Liver (tissue), 9 donors: ENCODE data around the gene GBA2. TPM values are rescaled to one million over a fixed set of nuclear protein-coding genes. Genes with fewer than 3 reads are reported as not detected.
A peak's percentile ranks its signal among the peaks of the same experiment; 100 is the strongest.

Source experiments
- DNase-seq: peaks from one replicate; pipeline ENCODE4 v3.0.0-alpha.2; 2017; ENCODE audit warnings: low spot score
- H3K27ac ChIP-seq, 2 donors: one replicate each; pipeline ENCODE4 v1.7.0; 2013; ENCODE audit warnings: inconsistent platforms in 2 of 2, low read length in 2 of 2, control low read depth in 1 of 2, low read depth in 1 of 2, mild to moderate bottlenecking in 1 of 2
- H3K27me3 ChIP-seq, 4 donors: one replicate each; pipeline versions ENCODE4 v1.6.1 to v1.7.0; 2013; ENCODE audit warnings: low read length in 3 of 4, inconsistent platforms in 1 of 4, mild to moderate bottlenecking in 1 of 4, moderate library complexity in 1 of 4; ENCODE audit not compliant: control insufficient read depth in 4 of 4, insufficient read depth in 4 of 4
- H3K36me3 ChIP-seq, 4 donors: one replicate each; pipeline versions ENCODE4 v1.6.1 to v1.7.0; 2013; ENCODE audit warnings: low read length in 3 of 4, mild to moderate bottlenecking in 3 of 4, low read depth in 1 of 4, moderate library complexity in 1 of 4; ENCODE audit not compliant: control insufficient read depth in 4 of 4, insufficient read depth in 3 of 4
- H3K4me1 ChIP-seq, 4 donors: one replicate each; pipeline versions ENCODE4 v1.6.1 to v1.7.0; 2013; ENCODE audit warnings: low read length in 3 of 4, mild to moderate bottlenecking in 3 of 4, moderate library complexity in 1 of 4; ENCODE audit not compliant: control insufficient read depth in 4 of 4, insufficient read depth in 4 of 4
- H3K4me3 ChIP-seq, 3 donors: one replicate each; pipeline versions ENCODE4 v1.6.1 to v1.7.0; 2013; ENCODE audit warnings: low read length in 3 of 3, control low read depth in 1 of 3, low read depth in 1 of 3, mild to moderate bottlenecking in 1 of 3
- H3K9ac ChIP-seq, 2 donors: one replicate each; pipeline ENCODE4 v1.7.0; 2013; ENCODE audit warnings: low read length in 2 of 2, mild to moderate bottlenecking in 2 of 2, moderate library complexity in 2 of 2, control low read depth in 1 of 2, low read depth in 1 of 2
- H3K9me3 ChIP-seq, 4 donors: one replicate each; pipeline versions ENCODE4 v1.6.1 to v1.7.0; 2013; ENCODE audit warnings: low read length in 3 of 4; ENCODE audit not compliant: control insufficient read depth in 4 of 4
- ATF3 ChIP-seq: IDR thresholded peaks from 2 replicates; pipeline ENCODE4 v1.6.1; 2016; ENCODE audit warnings: antibody characterized with exemption
- CTCF ChIP-seq: fragments of 150-350 bp; IDR thresholded peaks from 2 replicates; pipeline ENCODE4 v1.5.1; 2017; ENCODE audit warnings: improper control_type of control experiment, low read depth, low read length; ENCODE audit not compliant: missing input control
- FOXA1 ChIP-seq: IDR thresholded peaks from 2 replicates; pipeline ENCODE4 v1.6.1; 2016; ENCODE audit warnings: antibody characterized with exemption
- FOXA2 ChIP-seq: IDR thresholded peaks from 2 replicates; pipeline ENCODE4 v1.6.1; 2016; ENCODE audit warnings: antibody characterized with exemption
- HNF4A ChIP-seq, 2 donors: conservative IDR thresholded peaks; 2 replicates each; pipeline ENCODE4 v1.6.1; 2016; ENCODE audit warnings: antibody characterized with exemption in 2 of 2, mild to moderate bottlenecking in 2 of 2
- HNF4G ChIP-seq: IDR thresholded peaks from 2 replicates; pipeline ENCODE4 v1.6.1; 2016; ENCODE audit warnings: antibody characterized with exemption
- JUND ChIP-seq, 2 donors: IDR thresholded peaks; 2 replicates each; pipeline ENCODE4 v1.6.1; 2016; ENCODE audit warnings: antibody characterized with exemption in 2 of 2
- MAX ChIP-seq: IDR thresholded peaks from 2 replicates; pipeline ENCODE4 v1.6.1; 2016; ENCODE audit warnings: antibody characterized with exemption
- NR2F2 ChIP-seq: IDR thresholded peaks from 2 replicates; pipeline ENCODE4 v1.6.1; 2016; ENCODE audit warnings: antibody characterized with exemption
- REST ChIP-seq: IDR thresholded peaks from 2 replicates; pipeline ENCODE4 v1.6.1; 2016; ENCODE audit warnings: antibody characterized with exemption, mild to moderate bottlenecking
- RXRA ChIP-seq, 2 donors: IDR thresholded peaks; 2 replicates each; pipeline ENCODE4 v1.6.1; 2017 to 2018; ENCODE audit warnings: antibody characterized with exemption in 2 of 2, mild to moderate bottlenecking in 1 of 2
- SP1 ChIP-seq: IDR thresholded peaks from 2 replicates; pipeline ENCODE4 v1.6.1; 2018; ENCODE audit warnings: antibody characterized with exemption, mild to moderate bottlenecking
- TAF1 ChIP-seq: conservative IDR thresholded peaks from 2 replicates; pipeline ENCODE4 v1.6.1; 2016; ENCODE audit warnings: antibody characterized with exemption, mild to moderate bottlenecking
- YY1 ChIP-seq: IDR thresholded peaks from 2 replicates; pipeline ENCODE4 v1.6.1; 2016; ENCODE audit warnings: antibody characterized with exemption, mild to moderate bottlenecking
- ZBTB33 ChIP-seq: IDR thresholded peaks from 2 replicates; pipeline ENCODE4 v1.6.1; 2016; ENCODE audit warnings: antibody characterized with exemption
- WGBS: extraction: QIAGEN DNeasy Blood & Tissue Kit; methylation state at CpG from one replicate; pipeline ENCODE4 v1.1.7; 2013; 5-methylcytosine and 5-hydroxymethylcytosine counted together
- polyA plus RNA-seq, 2 donors: library from polyadenylated mRNA; stranded (reverse) in 1 of 2; unstranded in 1 of 2; fragments of 200-250 nt in 1 of 2; fragments of >200 nt in 1 of 2; fragmentation: Nextera tagmentation in 1 of 2; extraction: Ambion mirVana in 1 of 2; gene quantifications; one replicate each; pipeline versions ENCODE4 v1.2.1 to v1.2.3, GENCODE V29; 2013 to 2015
- total RNA-seq, 2 donors: library from RNA; depleted of rRNA; stranded (reverse); fragments of >200 nt; gene quantifications; one replicate each; pipeline ENCODE4 v1.2.3, GENCODE V29; 2014
- donor health status: healthy.
- donor health status: healthy.
- donor health status: healthy.
- donor health status: healthy.
- donor health status: healthy.

The GBA2 gene
- total and polyA plus RNA-seq, 4 donors = 24.1 to 65.3 (median 25.8) TPM

GRCh38 chr9:35695943-35696401 lies 53.1 kb downstream of the GBA2 start:
- 92% methylated on average over 3 of the region's 3 CpGs for WGBS
- Histone ChIP-seq H3K36me3 (peaks cover 24 to 49% (median 40%) of the 10 kb centered on the region in 4 donors), H3K27ac (no peak overlapping the region), H3K9ac (no peak overlapping the region), H3K27me3 (no peaks in the 10 kb centered on the region), H3K4me3 (no peak overlapping the region), H3K9me3 (no peaks in the 10 kb centered on the region), H3K4me1 (peaks cover 0 to 4% (median 3%) of the 10 kb centered on the region in 4 donors)
- no peak for DNase-seq
- TF ChIP-seq HNF4A (conservative IDR thresholded peaks at IDR 0.05) = no peak

GRCh38 chr9:35691757-35692301 lies 57.2 kb downstream of the GBA2 start:
- H3K9me3 ChIP-seq = no peaks in the 10 kb centered on the region
- 89% methylated on average over 13 of the region's 13 CpGs for WGBS
- H3K27ac ChIP-seq = no peak overlapping the region
- H3K36me3 ChIP-seq = peaks cover 0 to 9% (median 5%) of the 10 kb centered on the region in 4 donors
- no peak for DNase-seq
- no peaks in the 10 kb centered on the region for H3K27me3 ChIP-seq
- no peak overlapping the region for H3K9ac ChIP-seq
- TF ChIP-seq HNF4G = no peak
- TF ChIP-seq RXRA (IDR thresholded peaks at IDR 0.05) = no peak
- no peak for TF ChIP-seq FOXA2
- no peak for TF ChIP-seq REST
- no peak for TF ChIP-seq CTCF
- no peak for TF ChIP-seq ATF3
- no peak for TF ChIP-seq MAX
- TF ChIP-seq YY1 = no peak
- no peak for TF ChIP-seq HNF4A (conservative IDR thresholded peaks at IDR 0.05)
- TF ChIP-seq FOXA1 = no peak
- TF ChIP-seq JUND (IDR thresholded peaks at IDR 0.05) = no peak
- TF ChIP-seq SP1 = no peak
- H3K4me3 ChIP-seq = no peak overlapping the region
- peaks cover 0 to 10% (median 5%) of the 10 kb centered on the region in 4 donors for H3K4me1 ChIP-seq

- peaks cover 0 to 10% (median 5%) of the 10 kb centered on the region in 4 donors for H3K4me1 ChIP-seq
- H3K27me3 ChIP-seq = no peaks in the 10 kb centered on the region
- 51% methylated on average over 10 of the region's 10 CpGs for WGBS
- DNase-seq = no peak
- peaks cover 0 to 4% (median 2%) of the 10 kb centered on the region in 4 donors for H3K36me3 ChIP-seq
- no peaks in the 10 kb centered on the region for H3K9me3 ChIP-seq
- peak overlapping the region in 1 of 2 donors; percentile 47 for H3K9ac ChIP-seq
- peak overlapping the region; percentile 77 to 81 for H3K27ac ChIP-seq
- peak overlapping the region in 2 of 3 donors; percentile 77 to 85 for H3K4me3 ChIP-seq
- TF ChIP-seq ZBTB33 (no peak), ATF3 (no peak), FOXA2 (no peak), TAF1 (no peak), NR2F2 (no peak)
Measured at GRCh38 chr9:35691334-35691650, 57.7 kb downstream of the GBA2 start.
